Kidney capillary endothelial cell (primary cell): ENCODE measurements around the gene NR3C1.
A peak's percentile ranks its signal among the peaks of the same experiment; 100 is the strongest.

Experiments
- DNase-seq: peaks from one replicate; pipeline ENCODE4 v3.0.0-alpha.2; 2018; ENCODE audit warnings: low spot score

NR3C1 gene

GRCh38 chr5:143308731-143309130 lies 94.8 kb downstream of the NR3C1 start:
- DNase-seq: no peak

- DNase-seq: no peak
Observed at GRCh38 chr5:143306040-143306439, 97.4 kb downstream of the NR3C1 start.

- no peak for DNase-seq
Observed at GRCh38 chr5:143304836-143305475, 98.5 kb downstream of the NR3C1 start.

- DNase-seq: no peak
Observed at GRCh38 chr5:143302341-143303045, 101.0 kb downstream of the NR3C1 start.

- DNase-seq: no peak
Observed at GRCh38 chr5:143297756-143298155, 105.7 kb downstream of the NR3C1 start.

GRCh38 chr5:143290125-143290524 lies 113.4 kb downstream of the NR3C1 start:
- no peak for DNase-seq

GRCh38 chr5:143284521-143284920 lies 119.0 kb downstream of the NR3C1 start:
- DNase-seq: no peak

GRCh38 chr5:143284002-143284401 lies 119.5 kb downstream of the NR3C1 start:
- no peak for DNase-seq

GRCh38 chr5:143281226-143281625 lies 122.3 kb downstream of the NR3C1 start:
- no peak for DNase-seq

- DNase-seq: no peak
Observed at GRCh38 chr5:143279698-143280097, 123.8 kb downstream of the NR3C1 start.

- DNase-seq: no peak
Observed at GRCh38 chr5:143277536-143277935, 126.0 kb downstream of the NR3C1 start.

- no peak for DNase-seq
Observed at GRCh38 chr5:143275512-143276363, 127.7 kb downstream of the NR3C1 start.

- no peak for DNase-seq
Observed at GRCh38 chr5:143274952-143275351, 128.5 kb downstream of the NR3C1 start.

- DNase-seq: no peak
Observed at GRCh38 chr5:143271431-143271830, 132.1 kb downstream of the NR3C1 start.

GRCh38 chr5:143268388-143268787 lies 135.1 kb downstream of the NR3C1 start:
- no peak for DNase-seq

GRCh38 chr5:143267186-143267585 lies 136.3 kb downstream of the NR3C1 start:
- no peak for DNase-seq

- no peak for DNase-seq
Observed at GRCh38 chr5:143265995-143266394, 137.5 kb downstream of the NR3C1 start.

- no peak for DNase-seq
Observed at GRCh38 chr5:143263272-143263810, 140.1 kb downstream of the NR3C1 start.

- peak; percentile 86 for DNase-seq
Observed at GRCh38 chr5:143262393-143263174, 140.9 kb downstream of the NR3C1 start.

- no peak for DNase-seq
Observed at GRCh38 chr5:143261748-143262392, 141.6 kb downstream of the NR3C1 start.

- DNase-seq: no peak
Observed at GRCh38 chr5:143259254-143259605, 144.3 kb downstream of the NR3C1 start.
